HEK293T (cell line): ENCODE results near the gene SCAMP4.

Source experiments
- ARNT ChIP-seq: fragments of 450-650 bp; IDR thresholded peaks from 2 replicates; pipeline ENCODE4 v1.6.1; 2017; ENCODE audit warnings: mild to moderate bottlenecking
- CTBP1 ChIP-seq: fragments of 450-650 bp; IDR thresholded peaks from 2 replicates; pipeline ENCODE4 v1.6.1; 2016; ENCODE audit warnings: borderline replicate concordance
- ELF4 ChIP-seq: fragments of 450-650 bp; IDR thresholded peaks from 2 replicates; pipeline ENCODE4 v1.6.1; 2017; ENCODE audit warnings: antibody characterized with exemption
- FOXK2 ChIP-seq: fragments of 450-650 bp; IDR thresholded peaks from 2 replicates; pipeline ENCODE4 v1.6.1; 2016; ENCODE audit warnings: mild to moderate bottlenecking
- L3MBTL2 ChIP-seq: fragments of 450-650 bp; conservative IDR thresholded peaks from 2 replicates; pipeline ENCODE4 v1.6.1; 2016; ENCODE audit warnings: mild to moderate bottlenecking
- SP1 ChIP-seq: fragments of 450-650 bp; IDR thresholded peaks from 2 replicates; pipeline ENCODE4 v1.6.1; 2017
- TF ChIP-seq, protein P1 (sequence below): fragments of 450-650 bp; IDR thresholded peaks from 2 replicates; pipeline ENCODE4 v1.6.1; 2016

DNA sequence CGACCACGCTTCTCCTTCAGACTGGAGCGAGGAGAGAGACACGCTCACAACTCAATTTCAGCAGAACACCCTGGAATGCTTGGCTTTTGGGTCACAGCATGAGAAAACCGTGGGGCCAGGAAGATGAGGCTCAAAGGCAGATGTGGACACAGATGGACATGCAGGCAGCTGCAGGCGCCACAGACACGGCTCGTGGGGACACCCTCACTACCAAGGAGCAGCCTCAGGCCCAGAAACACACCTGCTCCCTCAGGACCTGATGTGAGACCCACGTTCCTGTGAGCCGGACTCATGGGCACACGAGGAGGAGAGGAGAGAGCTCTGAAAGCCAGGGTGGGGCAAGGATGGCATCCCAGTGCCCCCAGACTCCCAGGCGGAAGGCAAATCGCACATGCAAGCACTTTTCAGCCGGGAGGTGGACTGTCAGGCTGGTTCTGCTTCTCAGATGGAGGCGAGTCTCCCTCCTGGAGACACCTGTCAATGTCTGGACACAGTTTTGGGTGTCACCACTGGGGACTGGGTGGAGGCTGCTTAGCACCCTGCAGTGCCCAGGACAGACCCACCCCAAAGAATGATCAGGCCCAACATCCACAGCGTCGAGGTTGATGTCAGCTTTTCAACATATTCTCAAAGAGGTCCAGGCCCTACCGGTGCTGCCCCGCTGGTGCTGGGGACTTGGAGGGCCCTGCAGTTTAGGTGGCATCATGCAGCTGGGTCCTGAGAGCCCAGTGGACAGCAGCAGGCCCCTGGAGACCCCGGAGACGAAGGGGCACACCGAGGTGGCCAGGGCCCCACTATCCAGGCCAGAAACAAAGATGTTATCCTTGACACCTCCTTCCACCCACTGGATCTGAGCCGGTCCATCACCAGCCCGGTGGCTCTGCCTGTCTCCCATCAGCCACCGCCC is 22.2 kb upstream of the SCAMP4 start:
- no peak for TF ChIP-seq CTBP1
- TF ChIP-seq ELF4 = no peak
- TF ChIP-seq, protein P1, sequence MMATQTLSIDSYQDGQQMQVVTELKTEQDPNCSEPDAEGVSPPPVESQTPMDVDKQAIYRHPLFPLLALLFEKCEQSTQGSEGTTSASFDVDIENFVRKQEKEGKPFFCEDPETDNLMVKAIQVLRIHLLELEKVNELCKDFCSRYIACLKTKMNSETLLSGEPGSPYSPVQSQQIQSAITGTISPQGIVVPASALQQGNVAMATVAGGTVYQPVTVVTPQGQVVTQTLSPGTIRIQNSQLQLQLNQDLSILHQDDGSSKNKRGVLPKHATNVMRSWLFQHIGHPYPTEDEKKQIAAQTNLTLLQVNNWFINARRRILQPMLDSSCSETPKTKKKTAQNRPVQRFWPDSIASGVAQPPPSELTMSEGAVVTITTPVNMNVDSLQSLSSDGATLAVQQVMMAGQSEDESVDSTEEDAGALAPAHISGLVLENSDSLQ = no peak
- no peak for TF ChIP-seq SP1
- no peak for TF ChIP-seq L3MBTL2
- TF ChIP-seq ARNT = no peak
- TF ChIP-seq FOXK2 = no peak
